ENCODE data around the gene CADM3. TPM values are rescaled to one million over a fixed set of nuclear protein-coding genes. Genes with fewer than 3 reads are reported as not detected.

The CADM3 gene
- total and polyA plus RNA-seq, 2 donors (not counting 3 experiments of a cell fraction or from before 2014, with no cell fraction given) = 2.7 to 6.0 TPM

GRCh38 chr1:159206110-159206509 lies 34.7 kb downstream of the CADM3 start:
- H4K20me1 ChIP-seq (replicated peaks; ENCODE audit: control insufficient read depth, extremely low read depth, insufficient read depth, low read length) = no peaks in the 10 kb centered on the region
- H3K9me1 ChIP-seq (replicated peaks; ENCODE audit: control insufficient read depth, extremely low read depth, insufficient read depth, low read length) = no peaks in the 10 kb centered on the region
- dilution Hi-C loops (cut with MboI; ENCODE audit: extremely low pct_ligation_motif_present, low sequenced_read_pairs) = no loop called here
- no peaks in the 10 kb centered on the region for H3K36me3 ChIP-seq (ENCODE audit: control insufficient read depth in 2 of 2, extremely low read depth in 1 of 2, insufficient read depth in 2 of 2, low read length in 2 of 2)
- no peak overlapping the region for H2AFZ ChIP-seq (ENCODE audit: low read depth, low read length)
- no peak overlapping the region for H3K27ac ChIP-seq (ENCODE audit: insufficient read depth, low read depth, low read length)
- no peak for DNase-seq (ENCODE audit: low read depth, low spot score)
- ChIA-PET POLR2A (no interaction called here), CTCF (interaction anchor here (0.7 to 2.0 kb wide), 5 partner anchors 8 to 74 kb away, joined by 3 to 10 read pairs (median 7); no protein-coding TSS in a partner anchor)
- no peaks in the 10 kb centered on the region for H3K79me2 ChIP-seq (ENCODE audit: control insufficient read depth, insufficient read depth, low read length)
- peaks cover 0 to 2% of the 10 kb centered on the region in 2 experiments for H3K27me3 ChIP-seq (ENCODE audit: control insufficient read depth in 2 of 2, insufficient read depth in 2 of 2, low read length in 2 of 2)
- no peak for FAIRE-seq
- H3K4me3 ChIP-seq (replicated peaks in 1 of 3; ENCODE audit: insufficient read depth in 1 of 3, low read depth in 1 of 3, low read length in 3 of 3) = no peak overlapping the region
- H3K9ac ChIP-seq (replicated peaks; ENCODE audit: extremely low read depth, insufficient read depth, low read length) = no peak overlapping the region
- no TSS peak for BruUV-seq (replicated peaks)
- intact Hi-C loops (cut with micrococcal nuclease) = no loop called here
- TF ChIP-seq EZH2 (IDR thresholded peaks at IDR 0.05; ENCODE audit: borderline replicate concordance, low read depth, low read length, severe bottlenecking) (no peak), MAX (IDR thresholded peaks at IDR 0.05; ENCODE audit: insufficient read depth, insufficient read length) (no peak), POLR2AphosphoS5 (IDR thresholded peaks at IDR 0.05; ENCODE audit: insufficient read depth, low read depth, low read length) (no peak), FOS (IDR thresholded peaks at IDR 0.05; ENCODE audit: borderline replicate concordance, insufficient read depth, low read length) (no peak), MYC (IDR thresholded peaks at IDR 0.05; ENCODE audit: low read depth, low read length) (no peak), POLR2A (IDR thresholded peaks at IDR 0.05; ENCODE audit: low read depth, low read length) (no peak), GATA2 (IDR thresholded peaks at IDR 0.05; ENCODE audit: insufficient read depth, insufficient read length, low read depth, low read length) (no peak), JUN (IDR thresholded peaks at IDR 0.05; ENCODE audit: borderline replicate concordance, insufficient read depth, insufficient read length, low read depth) (no peak), CTCF (IDR thresholded peaks at IDR 0.05; ENCODE audit: extremely low read depth in 1 of 2, insufficient read depth in 1 of 2, low read depth in 1 of 2, low read length in 2 of 2) (no peak)
- no peaks in the 10 kb centered on the region for H3K9me3 ChIP-seq (replicated peaks; ENCODE audit: control insufficient read depth, insufficient read depth, low read length)
- peaks cover 4% of the 10 kb centered on the region for H3K4me1 ChIP-seq (ENCODE audit: control insufficient read depth, extremely low read depth, insufficient read depth, low read length)
- no peak overlapping the region for H3K4me2 ChIP-seq (ENCODE audit: insufficient read depth, low read length)
